ENCODE measurements around the gene CSNK1G2. TPM values are rescaled to one million over a fixed set of nuclear protein-coding genes. Genes with fewer than 3 reads are reported as not detected.

The CSNK1G2 gene
- total RNA-seq, 1 experiment from 2014 or later: 88.1 TPM

DNA sequence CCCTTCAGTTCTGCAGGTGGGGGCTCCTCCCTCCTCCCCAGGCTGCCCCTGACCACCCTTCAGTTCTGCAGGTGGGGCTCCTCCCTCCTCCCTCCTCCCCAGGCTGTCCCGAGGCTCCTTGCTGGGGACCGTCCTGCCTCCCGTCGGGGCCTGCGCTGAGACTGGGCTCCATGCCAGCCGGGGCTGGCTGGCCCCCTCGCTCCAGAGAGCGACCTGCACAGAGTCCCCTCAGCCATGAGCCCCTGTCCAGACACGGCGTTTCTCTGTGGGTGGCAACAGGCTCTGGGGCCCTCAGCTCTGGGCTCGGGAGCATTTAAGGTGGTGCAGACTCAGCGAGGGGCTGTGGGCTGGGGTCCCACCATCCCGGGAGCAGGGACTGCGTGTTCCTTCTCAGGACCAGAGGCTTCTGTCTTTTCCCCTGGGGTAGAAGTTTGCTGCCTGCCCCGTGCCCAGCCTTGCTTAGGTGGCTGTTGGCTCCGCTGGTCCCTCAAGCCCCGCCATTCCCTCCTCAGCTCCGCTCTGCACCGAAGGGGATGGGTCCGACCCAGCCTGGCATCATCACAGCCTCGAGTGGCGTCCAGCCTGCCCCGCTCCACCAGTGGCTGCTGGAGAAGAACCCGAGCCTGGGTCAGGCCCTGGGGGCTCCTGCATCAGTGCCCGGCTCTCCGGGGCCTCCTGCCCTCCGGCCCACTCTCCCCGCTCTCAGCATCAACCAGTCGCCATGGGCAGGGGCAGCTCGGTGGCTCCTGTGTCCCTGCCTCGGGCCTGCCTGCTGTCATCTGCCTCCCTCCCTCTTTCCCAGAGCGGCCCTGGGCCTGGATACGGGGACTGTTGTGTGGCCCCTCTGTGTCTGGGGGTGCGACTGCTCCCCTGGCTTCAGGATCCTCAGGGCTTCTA, 27.6 kb downstream of the CSNK1G2 start:
- DNase-seq (ENCODE audit: low spot score): no peak

DNA sequence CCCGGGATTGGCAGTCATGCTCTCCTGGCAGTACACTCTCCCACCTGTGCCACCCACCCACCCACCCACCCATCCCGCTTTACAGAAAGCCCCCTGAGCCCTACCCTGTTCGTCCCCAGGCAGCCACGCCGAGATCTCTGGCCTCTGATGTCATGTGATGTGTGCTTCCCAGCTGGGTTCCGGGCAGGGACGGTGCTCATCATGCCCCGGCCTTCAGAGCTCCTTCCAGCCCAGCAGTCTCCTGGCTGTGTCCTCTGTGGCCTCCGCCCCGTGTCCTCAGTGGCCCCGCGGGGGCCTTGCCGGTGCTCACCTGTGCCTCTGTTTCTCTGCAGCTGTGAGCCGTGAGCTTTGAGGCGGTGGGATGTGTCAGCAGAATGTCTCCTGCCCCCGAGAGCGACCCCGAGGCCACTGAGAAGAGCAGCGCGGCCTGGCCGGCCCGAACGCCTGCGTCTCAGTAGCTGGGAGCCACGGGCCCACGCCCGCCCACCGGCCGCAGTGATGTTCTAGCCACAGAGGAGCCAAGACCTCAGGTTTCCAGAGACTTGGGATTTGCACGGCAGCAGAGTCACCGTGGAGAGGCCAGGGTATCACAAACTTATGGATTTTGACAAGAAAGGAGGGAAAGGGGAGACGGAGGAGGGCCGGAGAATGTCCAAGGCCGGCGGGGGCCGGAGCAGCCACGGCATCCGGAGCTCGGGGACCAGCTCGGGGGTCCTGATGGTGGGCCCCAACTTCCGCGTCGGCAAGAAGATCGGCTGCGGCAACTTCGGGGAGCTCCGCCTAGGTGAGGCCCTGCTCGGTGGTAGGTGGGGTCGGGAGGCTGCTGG, 28.4 kb downstream of the CSNK1G2 start:
- no peak for DNase-seq (ENCODE audit: low spot score)

DNA sequence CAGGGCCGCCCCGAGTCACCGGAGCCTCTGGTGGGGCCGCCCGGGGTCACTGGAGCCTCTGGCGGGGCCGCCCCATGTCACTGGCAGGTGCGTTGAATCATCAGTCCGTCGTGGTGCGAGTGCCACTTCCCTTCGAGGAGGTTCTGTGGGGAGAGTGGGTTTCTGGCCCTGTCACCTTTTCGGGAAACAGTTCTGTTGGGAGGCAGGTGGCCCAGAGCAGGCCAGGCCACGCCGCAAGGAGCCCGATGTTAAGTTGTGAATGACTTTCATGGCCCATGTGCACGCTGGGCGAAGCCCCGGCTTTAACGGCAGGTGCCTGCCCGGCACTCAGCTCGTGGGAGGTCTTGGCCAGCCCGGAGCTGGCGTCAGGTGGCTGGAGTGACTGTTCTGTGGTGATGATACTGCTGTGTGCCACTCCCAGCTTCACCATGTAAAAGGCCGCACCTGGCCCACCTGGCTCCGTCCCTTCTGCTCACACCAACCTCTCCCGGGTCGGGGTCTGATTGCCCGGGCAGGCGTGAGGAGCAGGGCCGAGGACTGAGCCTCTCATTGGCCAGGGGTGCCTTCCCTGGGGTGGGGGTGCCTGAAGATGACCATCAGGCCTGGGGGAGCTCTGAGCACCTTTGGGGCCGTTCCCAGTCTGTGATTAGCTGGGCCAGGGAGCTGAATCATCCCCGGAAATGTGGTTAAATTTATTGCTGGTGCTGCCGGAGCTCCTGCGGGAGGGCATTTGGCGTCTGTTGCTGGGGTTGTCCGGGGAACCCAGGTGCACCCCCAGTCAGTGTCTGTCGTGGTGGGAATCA, 29.2 kb downstream of the CSNK1G2 start:
- peak; percentile 95 for DNase-seq (ENCODE audit: low spot score)

DNA sequence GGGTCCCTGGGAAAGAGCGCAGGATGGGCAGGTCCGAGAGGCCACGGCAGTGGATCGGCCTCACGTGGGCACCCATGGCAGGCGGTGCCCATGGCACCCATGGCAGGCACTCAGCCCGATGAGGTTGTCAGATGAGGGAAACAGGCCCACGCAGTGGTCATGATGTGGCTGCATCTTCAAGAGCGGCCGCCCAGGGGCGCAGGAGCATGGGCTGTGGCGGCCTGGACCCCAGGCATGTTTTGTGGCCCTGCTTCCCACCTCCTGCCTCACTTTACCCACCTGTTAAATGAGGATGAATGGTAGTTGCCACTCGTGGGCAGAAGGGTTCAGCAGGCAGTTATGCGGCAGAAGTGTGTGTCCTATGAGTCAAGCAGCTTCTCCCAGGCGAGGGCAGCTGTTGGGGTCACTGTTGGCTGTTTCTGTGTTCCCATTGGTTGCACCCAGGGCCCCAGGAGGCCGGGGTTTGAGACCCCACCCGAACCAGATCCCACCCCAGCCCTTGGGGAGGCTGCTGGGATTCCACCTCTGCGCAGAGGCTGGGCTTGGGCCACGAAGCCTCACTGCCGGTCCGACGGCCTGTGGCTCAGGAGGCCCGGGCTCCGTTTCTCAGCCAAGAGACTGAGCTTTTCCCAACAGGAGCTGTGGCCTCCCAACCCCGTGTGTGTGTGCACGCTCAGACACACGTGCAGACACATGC, 30.0 kb downstream of the CSNK1G2 start:
- DNase-seq (ENCODE audit: low spot score): peak; percentile 68

DNA sequence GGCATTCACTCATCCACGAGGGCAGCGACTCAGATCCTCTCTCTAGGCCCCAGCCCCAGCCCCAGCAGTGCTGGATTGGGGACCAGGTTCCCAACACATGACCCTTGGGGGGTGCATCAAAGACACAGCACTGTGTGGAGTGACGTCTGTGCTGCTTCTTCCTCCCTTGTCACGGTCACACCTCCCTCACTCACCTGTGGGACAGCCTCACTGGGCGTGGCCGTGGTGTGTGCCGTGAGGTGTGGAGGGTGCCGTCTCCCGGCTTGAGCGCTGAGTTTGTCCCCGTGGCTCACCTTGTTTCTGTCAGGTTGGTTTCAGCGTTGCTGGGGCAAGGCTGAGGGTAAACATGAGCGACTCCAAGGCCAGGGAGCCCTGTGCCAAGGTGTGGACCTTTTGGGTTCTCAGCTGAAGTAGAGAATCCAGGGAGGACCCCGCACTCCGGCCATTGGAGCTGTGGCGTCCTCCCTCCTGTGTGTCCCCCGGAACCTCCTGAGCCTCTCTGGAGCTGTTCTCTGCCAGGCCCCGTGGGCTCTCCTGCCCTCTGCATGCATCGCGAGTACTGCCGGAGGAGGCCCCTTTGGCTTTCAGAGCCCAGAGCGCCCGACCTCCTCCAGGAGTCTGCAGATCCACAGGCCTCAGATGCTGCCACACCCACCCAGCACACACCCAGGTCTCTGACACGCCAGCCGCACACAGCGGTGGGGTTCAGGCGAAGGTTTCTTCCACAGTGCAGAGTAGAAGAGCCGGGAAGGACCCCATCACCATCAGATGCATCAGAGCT, 33.6 kb downstream of the CSNK1G2 start:
- DNase-seq (ENCODE audit: low spot score): no peak

DNA sequence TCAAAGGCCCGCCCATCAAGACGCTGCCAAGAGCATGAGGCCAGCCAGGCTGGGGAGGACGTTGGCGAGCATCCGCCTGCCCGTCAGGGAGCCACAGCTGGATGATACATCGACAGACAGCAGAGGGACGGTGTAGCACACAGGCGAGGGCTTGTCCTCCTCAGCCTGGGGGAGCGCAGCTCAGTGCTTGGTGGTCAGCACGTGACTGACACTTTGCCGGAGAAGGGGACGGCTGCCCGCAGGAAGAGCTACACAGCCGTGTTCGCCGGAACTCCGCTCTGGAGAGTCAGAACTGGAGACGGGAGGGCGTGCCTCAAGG, 34.1 kb downstream of the CSNK1G2 start:
- no peak for DNase-seq (ENCODE audit: low spot score)

DNA sequence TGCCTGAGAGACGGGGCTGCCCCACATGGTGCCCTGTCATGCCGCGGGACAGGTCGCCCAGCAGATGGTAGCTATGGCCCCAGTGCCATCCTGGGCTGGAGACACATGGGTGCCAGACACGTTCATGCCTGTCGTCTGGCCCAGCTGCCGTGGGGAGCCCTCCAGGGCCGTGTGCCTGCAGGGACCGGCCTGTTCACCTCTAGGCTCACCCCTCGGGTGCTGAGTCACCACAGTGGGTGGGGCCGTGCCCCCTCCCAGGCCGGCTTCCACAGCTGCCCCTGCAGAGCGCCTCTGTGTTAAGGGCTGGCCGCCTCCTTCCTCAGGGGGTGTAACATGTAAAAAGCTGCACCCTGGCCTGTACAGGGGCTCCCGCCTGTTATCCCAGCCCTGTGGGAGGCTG, 36.1 kb downstream of the CSNK1G2 start:
- DNase-seq (ENCODE audit: low spot score): no peak

DNA sequence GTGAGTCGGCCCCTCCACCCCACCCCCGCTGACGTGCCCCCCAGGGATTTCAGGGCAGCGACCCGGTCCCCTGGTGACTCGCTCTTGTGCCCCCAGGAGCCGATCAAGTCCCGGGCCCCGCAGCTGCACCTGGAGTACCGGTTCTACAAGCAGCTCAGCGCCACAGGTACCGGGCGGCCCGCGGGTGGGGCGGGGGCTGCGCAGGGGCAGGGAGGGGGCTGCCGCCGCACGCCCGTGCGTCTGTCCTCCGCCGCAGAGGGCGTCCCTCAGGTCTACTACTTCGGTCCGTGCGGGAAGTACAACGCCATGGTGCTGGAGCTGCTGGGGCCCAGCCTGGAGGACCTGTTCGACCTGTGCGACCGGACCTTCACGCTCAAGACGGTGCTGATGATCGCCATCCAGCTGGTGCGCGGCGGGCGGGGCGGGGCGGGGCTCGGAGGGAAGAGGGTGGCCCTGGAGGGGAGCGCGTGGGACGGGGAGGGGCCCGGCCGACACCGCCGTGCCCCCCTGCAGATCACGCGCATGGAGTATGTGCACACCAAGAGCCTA, 37.4 kb downstream of the CSNK1G2 start:
- DNase-seq (ENCODE audit: low spot score): no peak

DNA sequence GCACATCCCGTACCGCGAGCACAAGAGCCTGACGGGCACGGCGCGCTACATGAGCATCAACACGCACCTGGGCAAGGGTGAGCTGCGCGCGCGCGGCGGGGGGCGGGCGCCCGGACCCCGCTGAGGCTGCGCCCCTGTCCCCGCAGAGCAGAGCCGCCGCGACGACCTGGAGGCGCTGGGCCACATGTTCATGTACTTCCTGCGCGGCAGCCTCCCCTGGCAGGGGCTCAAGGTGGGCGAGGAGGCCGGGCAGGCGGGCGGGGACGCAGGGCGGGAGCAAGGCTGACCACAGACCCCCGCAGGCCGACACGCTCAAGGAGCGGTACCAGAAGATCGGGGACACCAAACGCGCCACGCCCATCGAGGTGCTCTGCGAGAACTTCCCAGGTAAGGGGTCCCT, 38.0 kb downstream of the CSNK1G2 start:
- no peak for DNase-seq (ENCODE audit: low spot score)

DNA sequence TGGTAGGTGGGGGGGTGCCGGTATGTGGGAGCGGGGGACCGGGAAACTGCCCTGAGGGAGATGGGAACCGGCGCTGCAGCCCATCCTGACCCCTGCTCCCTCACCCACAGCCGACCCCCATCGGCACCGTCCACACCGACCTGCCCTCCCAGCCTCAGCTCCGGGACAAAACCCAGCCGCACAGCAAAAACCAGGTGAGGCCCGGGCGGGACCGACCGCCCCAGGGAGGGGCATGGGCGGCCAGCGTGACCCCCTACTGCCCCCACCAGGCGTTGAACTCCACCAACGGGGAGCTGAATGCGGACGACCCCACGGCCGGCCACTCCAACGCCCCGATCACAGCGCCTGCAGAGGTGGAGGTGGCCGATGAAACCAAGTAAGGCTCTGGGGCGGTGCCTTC, 38.7 kb downstream of the CSNK1G2 start:
- no peak for DNase-seq (ENCODE audit: low spot score)

DNA sequence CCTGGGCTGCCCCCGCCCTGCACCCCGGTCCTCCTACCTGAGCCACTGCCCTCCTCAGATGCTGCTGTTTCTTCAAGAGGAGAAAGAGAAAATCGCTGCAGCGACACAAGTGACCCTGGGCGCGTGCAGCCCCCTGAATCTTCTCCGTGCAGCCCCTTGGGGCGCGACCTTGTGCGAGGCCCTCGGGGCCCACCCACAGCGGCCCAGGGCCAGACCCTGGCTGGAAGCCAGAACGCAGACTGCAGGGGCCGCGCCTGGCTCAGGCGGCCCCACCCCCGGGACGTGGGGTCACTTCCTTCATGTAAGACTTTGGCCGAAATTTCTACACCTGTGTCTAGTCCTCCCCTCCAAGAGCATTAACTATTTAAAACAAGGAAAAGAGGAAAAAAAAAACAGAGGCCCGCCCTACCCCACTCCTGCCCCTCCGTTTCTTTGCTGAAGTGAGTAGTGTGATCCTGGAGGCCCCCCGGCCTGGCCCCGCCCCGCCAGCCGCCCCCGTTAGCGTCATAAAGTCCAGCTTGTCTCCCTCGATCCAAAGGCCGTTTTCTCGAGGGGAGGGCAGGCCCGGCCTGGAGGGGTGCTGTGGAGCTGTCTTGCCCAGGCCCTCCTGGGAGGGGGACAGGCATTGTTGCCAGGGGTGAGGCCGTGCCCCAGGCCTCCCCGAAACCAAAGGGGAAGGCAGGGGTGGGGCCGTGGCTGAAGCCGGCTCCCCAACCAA, 39.3 kb downstream of the CSNK1G2 start:
- DNase-seq (ENCODE audit: low spot score): no peak

DNA sequence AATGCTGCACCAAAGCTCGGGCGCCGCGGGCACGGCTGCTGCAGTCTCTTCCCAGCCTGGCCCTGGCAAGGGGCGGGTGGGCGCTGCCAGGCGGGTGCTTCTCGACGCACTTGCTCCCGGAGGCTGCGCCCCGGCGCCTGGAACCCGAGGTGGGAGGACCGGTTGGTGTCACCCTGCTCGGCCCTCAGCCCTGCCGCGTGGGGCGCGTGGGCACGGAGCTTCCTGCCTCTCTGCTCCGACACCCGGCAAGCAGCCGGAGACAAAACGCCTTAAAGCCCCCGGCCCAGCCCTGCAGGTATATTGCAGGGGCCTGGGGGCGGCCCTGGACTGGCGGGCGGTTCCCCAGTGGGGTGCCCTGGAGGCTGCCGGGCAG, 39.8 kb downstream of the CSNK1G2 start:
- DNase-seq (ENCODE audit: low spot score): no peak

DNA sequence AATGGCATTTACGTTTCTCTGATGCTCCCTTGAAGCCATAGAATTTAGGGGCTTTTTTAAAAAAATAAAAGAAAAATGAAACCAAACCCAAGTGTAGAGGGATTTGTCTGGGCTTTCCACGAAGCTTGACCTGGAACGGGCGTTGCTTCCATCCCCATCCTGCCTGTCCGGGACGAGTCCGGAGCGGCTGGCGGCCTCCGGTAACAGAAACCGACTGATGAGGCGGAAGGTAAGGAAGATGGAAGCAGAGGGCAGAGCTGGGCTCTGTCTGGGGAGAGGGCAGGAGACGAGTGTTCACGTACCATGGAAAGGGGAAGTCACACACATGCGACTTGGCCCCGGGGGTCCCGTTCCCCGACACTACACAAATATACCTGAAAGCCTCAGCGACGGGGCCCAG, 40.3 kb downstream of the CSNK1G2 start:
- no peak for DNase-seq (ENCODE audit: low spot score)

DNA sequence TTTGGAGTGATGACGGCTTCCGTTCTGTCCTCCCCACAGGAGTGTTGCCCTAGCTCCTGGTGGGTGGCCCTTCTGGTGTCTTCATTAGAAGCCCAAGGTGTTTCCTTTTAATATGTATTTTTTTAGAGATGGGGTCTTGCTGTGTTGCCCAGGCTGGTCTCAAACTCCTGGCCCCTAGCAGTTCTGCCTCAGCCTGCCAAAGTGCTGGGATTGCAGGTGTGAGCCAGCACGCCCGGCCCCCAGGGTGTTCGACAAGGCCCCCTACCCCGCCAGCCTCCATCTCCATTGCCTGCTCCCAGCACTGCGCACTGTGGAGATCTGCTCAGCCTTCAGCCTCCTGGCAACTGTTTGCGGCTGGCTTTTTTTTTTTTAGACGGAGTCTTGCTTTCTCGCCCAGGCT, 43.4 kb downstream of the CSNK1G2 start:
- DNase-seq (ENCODE audit: low spot score): no peak

DNA sequence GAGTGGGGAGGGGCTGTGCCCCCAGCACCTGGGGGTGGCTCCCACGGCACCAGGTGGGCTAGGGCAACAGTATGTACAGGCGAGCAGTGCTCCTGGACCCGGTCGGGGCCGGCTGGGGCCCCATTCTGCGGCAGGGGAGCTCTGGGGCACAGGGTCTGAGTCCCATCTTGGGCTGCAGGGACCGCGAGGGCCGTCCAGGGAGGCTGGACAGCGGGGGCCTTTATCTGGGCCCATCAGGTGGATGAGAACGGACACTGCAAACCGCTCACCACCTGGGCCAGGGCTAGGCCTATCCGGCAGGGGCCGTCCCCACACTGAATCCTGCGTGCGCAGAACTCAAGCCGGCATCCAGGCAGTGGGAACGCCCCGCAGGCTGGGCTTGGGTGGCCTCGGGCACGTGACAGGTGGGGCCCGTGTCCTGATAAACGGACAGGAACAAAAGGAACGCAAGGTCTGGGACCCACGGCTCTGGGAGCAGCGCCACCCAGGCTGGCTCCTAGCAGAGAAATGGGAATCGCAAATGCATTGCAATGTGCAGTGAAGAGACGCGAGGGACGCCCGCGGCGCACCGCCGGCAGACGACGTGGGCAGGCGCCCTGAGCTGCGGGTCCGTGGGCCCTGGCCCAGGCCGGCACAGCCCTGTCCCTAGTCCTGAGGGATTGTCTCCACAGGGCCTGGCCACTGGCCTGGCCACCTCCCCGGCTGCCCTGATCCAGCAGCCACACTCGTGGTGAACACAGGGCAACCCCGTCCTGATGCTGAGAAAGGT, 44.8 kb downstream of the CSNK1G2 start:
- DNase-seq (ENCODE audit: low spot score): no peak

DNA sequence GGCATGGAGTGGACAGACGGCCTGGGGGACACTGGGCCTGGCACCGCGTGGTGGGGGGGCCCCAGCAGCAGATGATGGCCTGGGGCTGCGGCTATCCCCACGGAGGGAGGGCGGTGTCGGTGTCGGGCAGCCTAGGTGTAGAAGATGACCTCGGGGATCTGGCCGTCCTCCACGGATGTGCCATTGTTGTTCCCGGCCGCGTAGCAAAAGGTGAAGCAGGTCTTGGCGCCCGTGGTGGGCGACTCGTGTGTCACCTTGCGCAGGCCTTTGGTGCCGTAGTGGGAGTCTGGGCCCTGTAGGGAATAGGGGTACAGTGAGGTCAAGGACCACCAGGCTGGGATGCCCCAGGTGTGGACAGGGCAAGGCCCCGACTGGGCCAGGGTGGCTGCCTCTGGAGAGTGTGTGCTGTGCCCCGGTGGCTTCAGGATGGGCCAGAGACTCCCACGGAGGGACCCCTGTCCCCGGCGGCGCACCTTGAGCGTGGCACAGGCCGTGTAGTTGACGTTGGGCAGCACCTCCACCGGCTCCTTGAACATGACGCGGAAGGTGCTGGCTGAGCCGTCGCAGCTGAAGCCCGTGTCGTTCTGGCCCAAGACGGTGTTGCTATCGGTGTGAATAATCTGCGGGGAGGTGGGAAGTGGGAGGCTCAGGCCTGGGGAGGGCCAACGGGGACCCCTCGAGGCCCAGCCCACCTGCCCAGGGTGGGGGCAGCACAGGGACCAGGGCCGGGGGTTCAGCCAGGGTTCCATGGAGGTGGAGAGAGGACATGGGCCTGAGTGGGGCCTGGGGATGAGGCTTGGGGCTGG, 45.6 kb downstream of the CSNK1G2 start:
- DNase-seq (ENCODE audit: low spot score): no peak

DNA sequence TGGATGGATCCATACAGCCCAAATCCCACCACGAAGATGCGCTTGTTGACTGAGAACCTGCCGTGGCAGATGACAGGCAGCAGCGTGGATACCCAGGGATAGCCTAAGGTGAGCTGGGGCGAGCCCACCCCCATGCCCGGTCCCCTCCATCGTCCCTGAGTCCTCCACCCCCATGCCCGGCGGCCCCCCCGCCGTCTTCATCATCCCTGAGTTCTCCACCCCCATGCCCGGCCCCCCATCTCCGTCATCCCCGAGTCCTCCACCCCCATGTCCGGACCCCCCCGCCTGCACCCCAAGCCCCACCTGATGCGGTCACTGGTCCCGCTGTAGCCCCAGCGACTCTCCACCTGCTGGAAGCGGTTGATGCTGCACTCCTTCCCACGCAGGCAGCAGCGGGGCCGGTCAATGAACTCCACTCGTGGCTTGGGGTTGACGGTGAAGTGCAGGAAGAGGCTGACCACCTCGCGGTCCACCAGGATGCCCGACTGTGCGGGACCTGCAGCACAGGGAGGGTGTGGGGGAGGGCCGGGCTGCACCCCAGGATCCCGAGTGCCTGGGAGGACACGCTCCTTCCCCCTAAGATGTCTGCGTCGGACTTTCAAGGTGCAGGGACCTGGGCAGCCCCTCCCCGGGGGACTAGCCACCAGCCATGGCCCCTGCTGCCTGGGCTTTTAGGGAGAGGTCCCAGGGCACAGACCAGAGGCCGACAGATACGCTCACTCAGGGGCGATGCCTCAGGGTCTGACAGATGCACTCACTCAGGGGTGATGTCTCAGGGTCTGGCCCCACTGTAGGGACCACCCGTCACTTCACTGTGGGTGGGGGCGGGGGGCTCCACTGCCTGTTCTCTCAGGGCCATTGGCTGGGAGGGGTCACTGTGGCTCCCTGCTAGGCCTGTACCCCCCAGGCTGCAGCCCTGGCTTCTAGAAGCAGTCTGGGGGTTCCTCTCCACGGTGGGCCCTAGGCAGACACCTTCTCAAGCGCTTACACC, 46.5 kb downstream of the CSNK1G2 start:
- no peak for DNase-seq (ENCODE audit: low spot score)
